ENCODE data around the gene SRPRB.

The SRPRB gene

DNA sequence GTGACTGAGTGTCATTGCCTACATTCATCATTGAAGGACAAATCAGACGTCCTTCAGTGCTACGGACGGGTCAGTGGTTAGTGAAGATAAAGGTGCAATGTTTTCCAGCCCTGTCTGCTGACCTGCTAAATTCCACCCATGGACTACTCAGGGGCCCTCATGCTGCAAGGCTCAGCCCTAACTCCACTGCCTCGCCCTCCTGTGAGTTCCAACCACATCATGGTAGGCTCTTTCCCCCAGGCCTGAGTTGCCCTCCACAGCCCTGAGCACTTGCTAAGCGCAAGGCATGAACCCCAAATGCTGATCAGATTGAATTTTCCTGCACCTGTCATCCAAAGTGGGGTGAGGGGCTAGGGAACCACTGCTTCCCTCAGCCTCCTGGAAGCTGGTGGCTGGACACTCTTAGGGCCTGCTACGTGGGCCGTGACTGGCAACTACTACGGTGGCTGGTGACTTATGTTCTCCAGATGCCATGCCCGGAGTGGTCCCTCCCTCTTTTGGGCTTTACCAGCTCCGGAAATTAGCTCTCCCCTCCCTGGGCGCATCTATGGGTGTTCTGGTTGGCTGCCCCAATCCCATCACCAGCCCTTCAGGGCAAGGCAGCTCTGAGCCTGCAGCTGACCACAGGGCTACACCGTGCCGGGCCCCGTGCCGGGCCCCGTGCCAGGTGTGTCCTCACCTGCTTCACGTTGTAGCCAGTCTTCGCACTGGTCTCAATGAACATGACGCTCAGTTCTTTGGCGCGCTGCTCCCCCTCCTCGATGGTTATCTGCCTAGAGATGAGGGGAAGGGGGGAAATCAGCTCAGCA is 32.1 kb downstream of the SRPRB start:
- no peak for DNase-seq
- in situ Hi-C loops (cut with HindIII; ENCODE audit: low pct_ligation_motif_present, low pct_unique_long_range_greater_than_20kb, low sequenced_read_pairs), result no loop called here

DNA sequence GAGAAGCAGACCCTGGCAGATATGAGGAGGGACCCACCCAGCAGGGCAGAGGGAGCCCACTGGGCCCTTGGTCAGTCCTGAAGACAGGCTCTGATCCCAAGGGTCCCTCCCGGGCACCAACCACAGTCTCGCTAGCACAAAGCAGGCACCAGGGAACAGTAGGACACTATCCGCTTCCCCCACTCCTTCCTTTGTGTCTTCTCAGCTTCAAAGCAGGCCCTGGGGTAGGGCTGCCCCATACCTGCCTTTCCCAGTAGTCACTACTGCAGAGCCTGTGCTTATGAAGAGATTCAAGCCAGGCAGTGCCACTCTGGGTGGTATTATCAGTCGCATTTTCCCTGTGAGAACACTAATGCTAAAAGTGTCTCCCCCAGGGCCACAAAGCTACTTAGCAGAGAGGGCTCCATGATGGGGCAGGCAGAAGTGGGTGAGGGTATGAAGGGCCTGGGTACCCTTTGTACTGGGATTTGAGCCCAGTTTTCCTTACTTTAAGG is 32.7 kb downstream of the SRPRB start:
- in situ Hi-C loops (cut with HindIII; ENCODE audit: low pct_ligation_motif_present, low pct_unique_long_range_greater_than_20kb, low sequenced_read_pairs), result no loop called here
- DNase-seq, result no peak

DNA sequence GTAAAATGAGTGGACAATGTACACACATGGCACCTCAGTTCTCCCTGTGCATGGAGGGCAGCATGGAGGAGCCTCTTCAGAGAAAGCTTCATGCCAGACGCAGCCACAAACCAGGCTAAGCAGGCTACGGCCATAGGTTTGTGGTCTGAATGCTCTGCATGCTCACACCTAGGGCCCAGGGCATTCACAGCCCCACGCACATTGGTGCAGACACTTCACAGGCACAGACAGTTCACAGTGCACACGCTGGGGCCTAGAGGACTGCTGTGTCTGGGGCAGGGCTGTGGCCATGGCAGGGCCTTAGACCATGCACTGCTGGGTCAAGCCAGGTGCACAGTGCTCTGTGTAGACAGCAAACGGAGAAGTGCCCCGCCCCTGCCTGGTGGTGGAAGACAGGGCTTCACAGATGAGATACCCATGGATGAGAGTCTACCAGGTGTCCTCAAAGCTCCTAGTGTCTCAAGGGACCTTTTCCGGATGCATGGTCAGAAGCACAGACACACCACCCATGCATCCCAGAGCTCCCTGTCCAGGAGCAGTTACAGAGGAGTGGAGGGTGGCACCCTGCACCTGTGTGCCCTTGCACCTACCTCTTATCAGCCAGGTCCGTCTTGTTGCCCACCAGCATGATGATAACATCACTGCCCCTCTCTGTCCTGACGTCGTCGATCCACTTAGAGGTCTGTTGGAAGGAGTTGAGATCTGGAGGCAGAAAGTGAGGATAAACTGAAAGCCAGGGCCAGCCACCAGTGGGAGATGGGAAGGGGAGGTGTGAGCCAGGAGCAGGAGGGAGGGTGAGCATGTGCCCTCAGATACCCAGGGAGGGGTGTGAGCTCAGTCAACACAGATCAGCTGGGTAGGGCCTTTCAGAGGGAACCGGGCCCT is 33.5 kb downstream of the SRPRB start:
- no peak for DNase-seq
- in situ Hi-C loops (cut with HindIII; ENCODE audit: low pct_ligation_motif_present, low pct_unique_long_range_greater_than_20kb, low sequenced_read_pairs), result no loop called here

DNA sequence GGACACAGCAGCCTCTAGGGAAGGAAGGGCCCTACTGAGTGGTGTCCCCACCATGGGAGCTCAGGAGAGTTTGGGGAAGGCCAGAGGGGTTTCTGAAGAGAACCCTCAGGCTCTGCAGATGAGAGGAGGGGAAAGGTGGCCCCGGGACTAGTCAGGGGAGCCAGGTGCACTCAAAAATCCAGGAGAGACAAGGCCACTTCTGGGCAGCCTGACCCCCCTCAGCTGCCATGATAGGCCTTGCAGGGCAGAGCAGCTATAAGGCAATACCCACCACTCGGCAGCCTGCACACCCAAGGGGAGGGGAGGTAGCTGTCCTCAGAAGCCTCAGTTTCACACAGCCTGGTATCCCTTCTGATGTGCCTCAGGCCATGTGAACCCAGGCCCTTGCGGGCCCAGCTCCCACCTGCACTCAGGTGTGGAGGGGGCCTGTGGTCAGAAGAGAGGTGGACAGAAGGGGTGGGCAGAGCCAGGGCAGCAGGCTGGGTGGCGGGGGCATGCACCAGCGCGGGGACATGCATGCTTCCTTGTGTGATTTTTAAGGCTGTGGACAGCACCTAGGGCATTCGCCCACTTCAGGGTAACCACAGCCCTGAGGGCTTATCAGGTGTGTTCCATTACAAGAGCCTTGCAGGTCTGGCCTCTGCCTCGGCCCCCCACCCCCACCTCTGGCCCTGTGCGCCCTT is 34.6 kb downstream of the SRPRB start:
- in situ Hi-C loops (cut with HindIII; ENCODE audit: low pct_ligation_motif_present, low pct_unique_long_range_greater_than_20kb, low sequenced_read_pairs), result no loop called here
- DNase-seq, result no peak

DNA sequence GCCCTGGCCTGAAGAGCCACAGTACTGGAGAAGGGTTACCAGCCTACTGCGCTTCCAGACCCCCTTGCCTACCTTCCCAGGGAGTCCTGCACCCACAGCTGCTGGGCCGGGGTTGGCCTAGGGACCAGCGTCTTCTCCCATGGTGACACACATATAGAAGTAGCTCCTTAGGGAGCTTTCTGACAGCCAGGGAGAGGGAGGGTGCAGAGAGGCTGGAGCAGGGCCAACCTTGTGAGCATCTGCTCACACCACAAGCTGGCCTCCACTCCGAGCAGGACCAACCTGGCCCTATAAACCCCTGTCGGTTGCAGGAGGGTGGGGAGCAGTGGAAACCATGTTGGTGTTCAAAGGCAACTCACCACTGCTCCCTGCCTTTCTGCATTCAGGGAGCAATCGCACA is 35.2 kb downstream of the SRPRB start:
- in situ Hi-C loops (cut with HindIII; ENCODE audit: low pct_ligation_motif_present, low pct_unique_long_range_greater_than_20kb, low sequenced_read_pairs), result no loop called here
- DNase-seq, result no peak

DNA sequence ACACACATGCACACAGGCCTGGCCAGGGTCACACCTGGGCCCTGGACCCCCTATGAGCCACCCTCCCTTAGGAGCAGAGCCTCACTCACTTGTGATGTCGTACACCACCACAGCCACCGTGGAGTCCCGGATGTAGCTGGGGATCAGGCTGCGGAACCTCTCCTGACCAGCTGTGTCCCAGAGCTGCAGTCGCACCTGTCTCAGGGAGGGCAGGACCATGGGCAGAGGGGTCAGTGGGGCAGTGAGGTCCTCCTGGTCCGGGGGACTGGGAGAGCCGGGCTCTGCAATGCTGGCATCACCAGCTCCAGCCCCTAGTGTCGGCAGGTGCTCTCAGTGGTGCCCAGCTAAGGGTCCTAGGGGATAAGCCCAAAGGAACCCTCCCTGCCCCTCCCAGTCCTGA is 35.6 kb downstream of the SRPRB start:
- in situ Hi-C loops (cut with HindIII; ENCODE audit: low pct_ligation_motif_present, low pct_unique_long_range_greater_than_20kb, low sequenced_read_pairs), result no loop called here
- no peak for DNase-seq

DNA sequence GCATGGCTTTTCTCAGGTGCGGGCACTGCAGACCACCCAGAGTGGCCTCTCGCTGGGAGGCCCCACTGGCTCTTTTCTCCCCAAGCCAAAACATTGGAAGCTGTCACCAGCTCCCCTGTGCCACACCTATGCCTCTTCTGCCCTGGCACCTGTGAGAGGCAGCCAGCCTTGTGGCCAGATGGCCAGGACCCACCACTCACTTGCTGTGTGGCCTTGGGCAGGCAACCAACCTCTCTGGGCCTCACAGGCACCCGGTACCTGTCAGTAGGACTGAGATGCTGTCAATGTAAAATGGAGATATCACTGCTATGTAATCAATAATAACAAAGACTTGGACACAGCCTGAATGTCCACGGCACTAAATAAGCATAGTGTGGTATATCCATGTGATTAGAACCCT is 36.5 kb downstream of the SRPRB start:
- in situ Hi-C loops (cut with HindIII; ENCODE audit: low pct_ligation_motif_present, low pct_unique_long_range_greater_than_20kb, low sequenced_read_pairs), result no loop called here
- no peak for DNase-seq

DNA sequence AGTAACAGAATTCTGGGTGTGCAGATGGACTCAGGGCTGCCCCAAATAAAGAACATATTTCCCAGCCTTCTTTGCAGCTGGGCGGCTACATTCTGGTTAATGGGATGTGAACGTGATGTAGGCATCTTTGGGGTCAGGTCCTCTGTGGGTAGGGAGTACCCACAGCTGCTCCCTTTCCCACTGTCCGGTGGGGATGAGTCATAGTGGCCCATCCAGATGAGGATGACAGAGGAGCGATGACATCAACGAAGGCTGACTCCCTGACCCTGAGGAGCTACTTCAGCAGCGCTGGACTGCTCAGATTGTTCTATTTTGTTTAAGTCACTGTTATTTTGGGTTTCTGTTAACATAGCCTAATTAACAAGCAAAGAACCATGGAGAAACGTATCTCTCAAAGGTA is 38.0 kb downstream of the SRPRB start:
- in situ Hi-C loops (cut with HindIII; ENCODE audit: low pct_ligation_motif_present, low pct_unique_long_range_greater_than_20kb, low sequenced_read_pairs), result no loop called here
- DNase-seq, result peak; percentile 21

DNA sequence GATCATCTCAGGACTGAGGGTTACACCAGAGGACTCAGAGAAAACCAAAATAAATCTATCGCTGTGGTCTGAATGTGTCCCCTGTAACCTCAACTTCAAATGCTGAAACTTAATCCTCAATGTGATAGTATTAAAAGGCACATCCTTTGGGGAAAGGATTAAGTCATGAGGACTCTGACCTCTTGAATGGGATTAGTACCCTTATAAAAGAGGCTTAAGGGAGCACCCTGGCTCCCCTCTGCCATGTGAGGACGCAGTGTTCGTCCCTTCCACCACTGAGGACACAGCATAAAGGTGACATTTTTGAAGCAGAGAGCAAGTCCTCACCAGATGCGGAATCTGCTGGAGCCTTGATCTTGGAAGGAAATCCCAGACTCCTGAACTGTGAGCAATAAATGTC is 39.5 kb downstream of the SRPRB start:
- no peak for DNase-seq
- in situ Hi-C loops (cut with HindIII; ENCODE audit: low pct_ligation_motif_present, low pct_unique_long_range_greater_than_20kb, low sequenced_read_pairs), result no loop called here

DNA sequence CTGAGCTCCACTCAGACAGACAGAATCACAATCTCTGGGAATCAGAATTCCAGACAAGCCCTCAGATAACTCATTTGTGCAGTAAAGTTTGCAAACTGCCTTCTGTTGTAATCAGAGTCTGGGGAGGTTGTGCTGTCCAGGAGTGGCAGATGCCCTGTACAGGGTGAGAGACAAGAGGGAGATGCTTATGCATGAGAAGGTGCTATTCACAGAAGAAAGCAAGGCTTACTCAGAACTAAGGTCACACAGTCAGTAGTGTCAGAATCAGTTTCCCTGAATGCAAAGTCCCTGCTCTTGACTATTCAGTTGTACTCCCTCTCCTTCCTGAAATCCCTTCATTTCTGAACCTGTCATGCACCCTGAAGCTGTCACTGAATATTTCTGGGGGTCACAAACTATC is 43.7 kb downstream of the SRPRB start:
- DNase-seq, result no peak
- in situ Hi-C loops (cut with HindIII; ENCODE audit: low pct_ligation_motif_present, low pct_unique_long_range_greater_than_20kb, low sequenced_read_pairs), result no loop called here

DNA sequence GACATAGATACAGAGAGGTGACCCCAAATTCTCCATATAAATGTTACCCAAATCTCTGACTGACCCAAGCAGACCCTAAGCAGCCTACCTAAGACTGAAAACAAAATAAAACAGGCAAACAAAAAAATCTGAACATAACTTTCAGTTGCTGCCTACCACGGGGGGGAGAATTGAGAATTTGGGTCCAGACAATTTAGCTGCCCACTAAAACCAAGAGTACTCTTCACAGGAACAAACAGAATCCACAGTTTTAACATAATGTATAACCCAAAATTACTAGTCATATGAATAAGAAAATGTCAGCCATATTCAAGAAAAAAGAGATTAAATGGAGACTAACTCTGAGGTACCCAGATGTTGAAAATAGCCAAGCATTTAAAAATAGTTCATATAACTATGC is 44.4 kb downstream of the SRPRB start:
- DNase-seq, result no peak
- in situ Hi-C loops (cut with HindIII; ENCODE audit: low pct_ligation_motif_present, low pct_unique_long_range_greater_than_20kb, low sequenced_read_pairs), result no loop called here

DNA sequence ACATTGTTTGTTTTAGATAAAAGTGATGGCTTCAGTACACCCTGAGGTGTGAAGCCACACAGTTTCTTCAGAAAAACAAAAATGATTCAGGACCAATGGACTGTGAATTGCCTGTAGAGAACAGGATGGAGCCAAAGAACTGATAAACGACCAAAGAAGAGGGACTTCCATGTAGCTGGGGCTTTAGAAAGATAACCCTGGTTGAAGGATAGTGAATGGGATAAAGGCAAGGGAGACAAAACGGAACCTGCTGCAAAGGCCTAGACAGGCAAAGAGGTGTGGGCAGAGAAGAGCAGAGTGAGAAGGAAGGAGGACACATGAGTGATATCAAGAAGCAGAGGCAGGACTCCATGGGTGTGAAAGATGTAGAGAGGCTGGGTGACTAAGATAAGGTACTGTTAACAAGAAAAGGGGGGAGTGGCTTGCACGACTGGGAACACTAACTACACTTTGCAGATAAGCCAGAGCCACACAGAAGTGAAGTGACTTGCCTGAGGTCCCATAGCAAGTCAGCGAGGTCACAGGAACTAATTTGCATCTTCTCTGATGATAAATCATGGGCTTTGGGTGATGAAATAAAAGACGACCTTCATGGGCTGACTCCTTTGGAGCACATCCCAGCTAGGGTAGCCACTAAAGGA is 45.8 kb downstream of the SRPRB start:
- DNase-seq, result no peak
- in situ Hi-C loops (cut with HindIII; ENCODE audit: low pct_ligation_motif_present, low pct_unique_long_range_greater_than_20kb, low sequenced_read_pairs), result no loop called here

DNA sequence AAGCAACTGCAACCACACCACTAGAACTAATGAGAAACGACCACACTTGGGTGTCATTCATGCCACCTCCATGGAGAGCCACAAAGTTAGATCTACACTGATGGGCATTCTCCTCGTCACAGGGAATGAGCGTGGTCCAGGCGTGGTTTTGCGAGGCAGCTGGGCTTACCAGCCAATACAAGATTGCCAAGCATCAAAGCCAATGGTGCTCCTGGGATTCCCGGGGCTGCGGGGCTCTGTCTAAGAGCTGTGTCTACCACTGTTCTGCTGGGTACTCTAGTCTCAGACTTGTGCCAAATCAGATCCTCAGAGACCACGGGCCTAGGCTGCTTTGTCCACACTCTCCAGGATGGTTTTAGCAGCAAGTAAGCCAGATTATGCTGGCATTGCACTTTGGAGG is 46.3 kb downstream of the SRPRB start:
- DNase-seq, result no peak
- in situ Hi-C loops (cut with HindIII; ENCODE audit: low pct_ligation_motif_present, low pct_unique_long_range_greater_than_20kb, low sequenced_read_pairs), result no loop called here

DNA sequence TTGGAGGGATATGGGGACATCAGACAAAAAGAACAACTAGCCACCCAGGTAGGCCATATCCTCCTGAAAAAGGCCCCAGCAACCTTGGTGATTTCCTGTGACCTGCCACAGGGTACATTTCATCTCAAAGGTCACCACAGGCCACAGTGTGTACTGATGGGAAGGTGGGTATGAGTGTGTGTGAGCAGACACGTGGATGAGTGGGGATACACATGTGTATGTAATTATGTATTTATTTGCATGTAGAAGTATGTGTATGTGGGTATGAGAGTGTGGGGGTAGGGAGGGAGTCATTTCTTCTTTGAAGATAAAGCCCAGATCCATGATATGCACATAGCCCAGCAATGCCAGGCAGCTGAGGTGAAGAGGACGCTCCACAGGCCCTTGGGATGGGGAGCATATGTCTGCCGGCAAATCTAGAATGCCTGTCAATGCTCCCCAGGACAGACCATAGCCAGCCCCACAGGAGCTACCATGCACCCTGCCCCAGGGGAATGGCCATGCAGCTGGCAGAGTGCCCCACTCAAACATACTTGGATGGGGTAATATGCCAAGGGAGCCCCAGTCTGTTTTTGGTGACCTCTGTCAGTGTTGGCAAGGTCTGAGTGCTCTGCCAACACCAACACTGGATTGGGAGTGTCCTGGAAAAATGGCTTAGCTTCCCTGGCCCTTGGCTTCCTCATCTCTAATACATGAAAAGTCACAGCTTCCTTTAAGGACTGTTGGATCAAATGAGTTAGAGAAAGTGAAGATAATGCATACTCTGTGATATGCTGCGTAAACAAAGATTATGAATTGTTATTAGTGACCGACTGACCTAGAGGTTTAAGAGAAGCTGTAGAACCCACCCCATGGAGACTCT is 47.7 kb downstream of the SRPRB start:
- in situ Hi-C loops (cut with HindIII; ENCODE audit: low pct_ligation_motif_present, low pct_unique_long_range_greater_than_20kb, low sequenced_read_pairs), result no loop called here
- no peak for DNase-seq

DNA sequence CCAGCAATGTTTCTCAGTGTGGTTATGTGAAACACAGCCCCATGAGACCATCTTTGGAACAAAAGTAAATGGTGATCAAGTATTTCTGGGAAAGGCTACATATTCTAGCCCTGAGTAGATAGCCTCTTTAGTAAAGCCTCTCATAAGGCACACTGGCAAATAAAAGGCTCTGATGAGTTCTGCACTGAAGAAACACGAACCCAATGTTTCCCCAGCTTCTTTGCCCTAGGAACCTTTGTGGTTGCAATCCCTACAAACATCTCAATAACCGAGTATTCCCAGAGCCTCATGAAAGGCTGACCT is 48.3 kb downstream of the SRPRB start:
- DNase-seq, result no peak
- in situ Hi-C loops (cut with HindIII; ENCODE audit: low pct_ligation_motif_present, low pct_unique_long_range_greater_than_20kb, low sequenced_read_pairs), result no loop called here

DNA sequence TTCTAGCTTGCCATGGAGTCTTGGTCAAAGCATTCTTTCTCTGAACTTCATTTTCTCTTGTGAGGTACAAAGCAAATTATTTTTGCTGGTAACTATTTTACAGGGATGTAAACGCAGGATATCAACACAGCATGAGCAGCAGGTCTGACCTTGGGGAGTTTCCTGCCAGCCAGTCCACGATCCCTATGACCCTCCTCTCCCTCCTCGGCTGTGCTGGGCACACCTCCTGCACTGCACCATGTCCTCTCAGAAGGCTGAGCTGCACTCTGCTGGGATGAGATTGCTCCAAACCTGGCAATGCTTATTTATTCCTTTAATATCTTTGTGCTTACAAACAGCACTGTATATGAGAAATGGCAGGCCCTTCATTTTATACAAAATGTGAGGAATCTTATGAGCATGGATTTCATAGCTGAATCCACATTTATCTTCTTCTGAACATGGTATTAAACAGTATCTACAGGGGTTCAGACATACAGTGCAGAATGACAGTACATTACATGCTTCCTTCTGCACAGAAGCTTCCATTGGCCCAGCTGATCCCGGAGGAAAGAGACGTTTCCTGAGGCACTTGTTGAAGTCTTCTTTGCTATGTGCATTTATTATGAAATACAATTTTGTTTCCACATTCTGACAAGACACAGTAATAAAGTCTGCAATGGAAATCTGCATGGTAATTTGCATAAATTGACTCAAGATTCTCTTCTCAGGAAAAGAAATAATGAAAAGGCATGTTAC is 48.8 kb downstream of the SRPRB start:
- no peak for DNase-seq
- in situ Hi-C loops (cut with HindIII; ENCODE audit: low pct_ligation_motif_present, low pct_unique_long_range_greater_than_20kb, low sequenced_read_pairs), result no loop called here

DNA sequence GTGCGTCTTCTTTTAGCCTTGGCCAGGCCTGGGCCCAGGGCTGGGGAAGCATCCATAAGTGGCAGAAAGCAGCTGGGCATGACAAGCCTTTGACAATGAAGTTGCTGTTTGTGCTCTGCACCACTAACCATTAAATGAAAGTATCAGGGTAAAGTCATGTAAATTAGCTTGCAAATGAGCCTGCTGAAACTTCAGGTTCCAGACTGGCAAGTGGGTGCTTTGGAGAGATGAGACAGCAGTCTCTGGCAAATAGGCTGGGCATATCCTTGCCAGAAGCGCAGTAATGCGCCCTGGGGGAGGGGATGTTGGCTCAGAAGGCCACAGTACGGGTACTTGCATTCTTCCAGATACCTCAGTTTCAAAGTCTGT is 49.4 kb downstream of the SRPRB start:
- no peak for DNase-seq
- in situ Hi-C loops (cut with HindIII; ENCODE audit: low pct_ligation_motif_present, low pct_unique_long_range_greater_than_20kb, low sequenced_read_pairs), result no loop called here

DNA sequence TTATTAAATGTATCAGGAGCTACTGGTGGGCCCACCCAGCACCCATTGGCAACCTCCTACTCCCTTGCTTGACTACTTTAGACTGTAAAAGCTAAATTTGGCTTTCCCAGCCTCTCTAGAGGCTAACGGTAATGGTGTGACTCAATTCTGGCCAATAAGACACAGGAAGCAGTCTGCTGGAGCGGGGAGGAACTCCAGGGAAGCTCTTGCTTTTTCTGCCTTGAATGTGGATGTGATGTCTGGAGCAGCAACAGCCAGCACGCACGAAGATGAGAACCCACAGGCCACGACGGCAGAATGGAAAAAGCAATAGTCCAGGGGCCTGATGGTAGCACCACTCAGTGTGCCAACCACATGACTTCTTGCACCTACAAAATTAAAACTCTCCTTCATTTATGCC is 50.2 kb downstream of the SRPRB start:
- in situ Hi-C loops (cut with HindIII; ENCODE audit: low pct_ligation_motif_present, low pct_unique_long_range_greater_than_20kb, low sequenced_read_pairs), result no loop called here
- DNase-seq, result no peak
